GM23338 (cell line): ENCODE measurements around the gene PHC1.

Experiments
- CREB1 ChIP-seq: fragments of 250-450 bp; sonication (Bioruptor Pico); IDR thresholded peaks from 2 replicates; pipeline ENCODE4 v1.5.0; 2020; ENCODE audit warnings: low read depth, mild to moderate bottlenecking, moderate library complexity
- CTCF ChIP-seq, 2 experiments: fragments of 200-600 bp in 1 of 2; sonication (generic) in 1 of 2; conservative IDR thresholded peaks; 2 replicates each; pipeline versions ENCODE4 v1.5.1 to v1.6.1; 2016 to 2017; ENCODE audit warnings: antibody characterized with exemption in 2 of 2, low read depth in 2 of 2, mild to moderate bottlenecking in 2 of 2, moderate library complexity in 1 of 2
- ETS1 ChIP-seq: IDR thresholded peaks from 2 replicates; pipeline ENCODE4 v1.6.1; 2016; ENCODE audit warnings: antibody characterized with exemption
- EZH2 ChIP-seq: fragments of 200-600 bp; sonication (generic); IDR thresholded peaks from one replicate; pipeline ENCODE4 v1.8.0; 2017; ENCODE audit warnings: antibody characterized with exemption, mild to moderate bottlenecking, low read depth; ENCODE audit not compliant: unreplicated experiment
- EZH2phosphoT487 ChIP-seq: fragments of 200-600 bp; sonication (generic); IDR thresholded peaks from one replicate; pipeline ENCODE4 v1.8.1; 2018; ENCODE audit warnings: antibody characterized with exemption; ENCODE audit not compliant: unreplicated experiment
- JUNB ChIP-seq: IDR thresholded peaks from one replicate; pipeline ENCODE4 v1.6.1; 2016; ENCODE audit warnings: antibody characterized with exemption; ENCODE audit not compliant: unreplicated experiment
- NANOG ChIP-seq: IDR thresholded peaks from 2 replicates; pipeline ENCODE4 v1.6.1; 2016; ENCODE audit warnings: antibody characterized with exemption, borderline replicate concordance
- POLR2AphosphoS5 ChIP-seq: IDR thresholded peaks from 2 replicates; pipeline ENCODE4 v1.6.1; 2016; ENCODE audit warnings: antibody characterized with exemption, low read depth
- REST ChIP-seq: IDR thresholded peaks from one replicate; pipeline ENCODE4 v1.6.1; 2018; ENCODE audit warnings: antibody characterized with exemption; ENCODE audit not compliant: unreplicated experiment
- STAT1 ChIP-seq: IDR thresholded peaks from one replicate; pipeline ENCODE4 v1.6.1; 2016; ENCODE audit warnings: antibody characterized with exemption; ENCODE audit not compliant: unreplicated experiment
- ZNF114 ChIP-seq: fragments of 250-450 bp; sonication (Bioruptor Pico); IDR thresholded peaks from 2 replicates; pipeline ENCODE4 v1.5.0; 2020; ENCODE audit warnings: mild to moderate bottlenecking, moderate library complexity
- ZNF331 ChIP-seq: fragments of 250-450 bp; sonication (Bioruptor Pico); IDR thresholded peaks from 2 replicates; pipeline ENCODE4 v1.5.0; 2020; ENCODE audit warnings: low read depth, mild to moderate bottlenecking, moderate library complexity
- ZNF462 ChIP-seq: fragments of 250-450 bp; sonication (Bioruptor Pico); IDR thresholded peaks from 2 replicates; pipeline ENCODE4 v1.5.0; 2020; ENCODE audit warnings: mild to moderate bottlenecking, moderate library complexity

- TF ChIP-seq CTCF (conservative IDR thresholded peaks at IDR 0.05; ENCODE audit: low read depth in 2 of 2) (no peak), STAT1 (no peak), EZH2phosphoT487 (no peak), JUNB (no peak), EZH2 (no peak), REST (no peak), POLR2AphosphoS5 (no peak), ETS1 (no peak), ZNF114 (CRISPR knock-in tag) (no peak), CREB1 (no peak), ZNF331 (no peak), NANOG (no peak), ZNF462 (CRISPR knock-in tag) (no peak)
Observed at GRCh38 chr12:8957561-8957960, 43.3 kb downstream of the PHC1 start.
